ENCODE results near the gene GPR139. TPM values are rescaled to one million over a fixed set of nuclear protein-coding genes. Genes with fewer than 3 reads are reported as not detected.

Gene GPR139
- total and polyA plus RNA-seq, 5 donors: not detected

DNA sequence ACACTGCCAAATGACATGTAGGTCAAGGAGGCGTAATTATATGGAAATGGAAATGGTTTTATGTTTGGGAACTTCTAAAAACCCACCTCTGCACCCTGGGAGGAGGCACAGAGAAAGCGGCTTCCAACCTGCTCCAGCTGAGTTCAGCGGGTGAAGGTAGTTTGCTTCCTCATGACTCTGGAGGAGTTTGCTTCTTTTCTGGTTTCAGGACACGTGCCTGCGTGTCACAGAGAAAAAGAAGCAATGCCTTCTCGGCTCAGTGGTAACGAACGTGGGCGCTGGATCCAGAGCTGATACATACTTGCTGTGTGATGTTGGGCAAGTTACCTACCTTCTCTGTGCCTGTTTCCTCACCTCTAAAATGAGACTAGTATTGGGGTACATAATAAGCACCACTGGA lies 22.1 kb downstream of the GPR139 start:
- intact Hi-C loops (cut with DNase I): no loop called here
- DNase-seq: no peak
- H3K9me3 ChIP-seq (ENCODE audit: control insufficient read depth, low read length): no peaks in the 10 kb centered on the region

DNA sequence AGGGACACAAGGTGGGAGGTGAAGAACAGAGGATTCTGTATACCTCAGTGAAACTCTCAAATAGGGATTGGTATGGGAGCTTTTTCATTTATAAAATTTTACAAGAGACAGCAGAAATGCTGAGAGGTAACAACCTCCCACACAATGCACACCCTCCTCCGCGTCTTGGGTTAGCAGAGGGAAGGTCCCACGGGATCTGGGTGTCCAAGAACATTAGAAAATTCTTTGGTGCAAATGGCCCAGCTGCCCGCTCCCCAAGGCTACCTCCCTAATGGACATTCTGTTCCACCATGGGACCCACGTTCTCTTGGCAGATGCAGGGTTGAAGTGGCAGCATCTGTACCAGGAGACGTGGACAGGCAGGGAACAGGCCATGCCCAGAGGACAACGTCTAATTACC lies 22.5 kb downstream of the GPR139 start:
- Histone ChIP-seq H3K4me1 (ENCODE audit: control insufficient read depth, insufficient read depth, low read length) (no peaks in the 10 kb centered on the region), H3K9me3 (ENCODE audit: control insufficient read depth, low read length) (no peaks in the 10 kb centered on the region), H3K4me3 (ENCODE audit: low read length) (no peak overlapping the region), H3K27me3 (ENCODE audit: control insufficient read depth, insufficient read depth) (no peaks in the 10 kb centered on the region), H3K27ac (ENCODE audit: low read length) (no peak overlapping the region)
- DNase-seq (no peak), ATAC-seq (no peak)
- 73% methylated on average over 7 of the region's 7 CpGs for WGBS
- intact Hi-C loops (cut with DNase I): no loop called here

More for the DNA sequence above, 22.1 kb downstream of the GPR139 start:
- H3K4me3 ChIP-seq (ENCODE audit: low read length): no peak overlapping the region
- no peaks in the 10 kb centered on the region for H3K27me3 ChIP-seq (ENCODE audit: control insufficient read depth, insufficient read depth)
- no peak overlapping the region for H3K27ac ChIP-seq (ENCODE audit: low read length)
- H3K4me1 ChIP-seq (ENCODE audit: control insufficient read depth, insufficient read depth, low read length): no peaks in the 10 kb centered on the region
- no peak for ATAC-seq
- WGBS: 91% methylated on average over 9 of the region's 9 CpGs

DNA sequence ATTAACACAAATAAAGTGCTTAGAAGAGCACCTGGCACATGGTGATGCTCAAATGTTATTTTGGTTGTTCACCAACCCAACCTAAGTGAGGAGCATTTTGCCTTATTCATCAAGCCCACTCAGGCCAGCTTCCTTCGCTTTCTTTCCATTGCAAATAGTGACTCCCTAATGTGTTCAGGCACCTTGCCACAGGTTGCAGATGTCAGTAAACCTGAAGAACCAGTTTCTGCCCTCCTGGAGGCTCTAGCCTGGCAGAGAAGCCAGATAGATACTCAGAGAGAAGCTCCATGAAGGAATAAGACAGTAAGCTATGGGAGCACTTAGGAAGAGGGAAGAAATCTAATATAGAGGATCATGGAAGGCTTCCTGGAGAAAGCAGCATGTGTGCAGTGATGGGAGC lies 23.9 kb downstream of the GPR139 start:
- DNase-seq (no peak), ATAC-seq (no peak)
- Histone ChIP-seq H3K9me3 (ENCODE audit: control insufficient read depth, low read length) (no peaks in the 10 kb centered on the region), H3K27me3 (ENCODE audit: control insufficient read depth, insufficient read depth) (no peaks in the 10 kb centered on the region), H3K4me3 (ENCODE audit: low read length) (no peak overlapping the region), H3K4me1 (ENCODE audit: control insufficient read depth, insufficient read depth, low read length) (no peaks in the 10 kb centered on the region), H3K27ac (ENCODE audit: low read length) (no peak overlapping the region)
- WGBS: 48% methylated on average over 1 of the region's 1 CpG
- intact Hi-C loops (cut with DNase I): no loop called here

DNA sequence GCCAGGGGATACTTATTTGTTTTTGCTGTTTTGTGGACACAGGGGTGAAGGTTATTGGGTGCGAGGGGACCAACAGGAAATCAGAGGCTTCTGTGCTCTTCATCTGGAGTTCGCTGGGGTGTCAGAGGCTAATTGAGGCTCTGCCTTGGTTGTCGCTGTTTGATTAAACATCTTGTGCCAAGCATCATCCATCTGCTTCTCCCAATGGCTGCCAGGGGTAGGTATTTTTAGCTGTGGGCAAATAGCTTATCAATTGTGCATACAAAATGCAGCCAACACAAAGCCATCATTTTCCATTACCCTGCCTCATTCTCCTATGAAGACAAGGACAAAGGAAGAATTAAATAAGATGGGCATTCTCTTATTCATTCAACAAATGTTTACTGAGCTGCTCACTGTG lies 27.8 kb downstream of the GPR139 start:
- H3K4me3 ChIP-seq (ENCODE audit: low read length): no peak overlapping the region
- ATAC-seq (no peak), DNase-seq (no peak)
- intact Hi-C loops (cut with DNase I): no loop called here
- H3K27ac ChIP-seq (ENCODE audit: low read length): no peak overlapping the region
- H3K4me1 ChIP-seq (ENCODE audit: control insufficient read depth, insufficient read depth, low read length): no peaks in the 10 kb centered on the region
- H3K9me3 ChIP-seq (ENCODE audit: control insufficient read depth, low read length): no peaks in the 10 kb centered on the region
- no peaks in the 10 kb centered on the region for H3K27me3 ChIP-seq (ENCODE audit: control insufficient read depth, insufficient read depth)
- whole genome bisulfite sequencing: 75% methylated on average over 3 of the region's 3 CpGs

DNA sequence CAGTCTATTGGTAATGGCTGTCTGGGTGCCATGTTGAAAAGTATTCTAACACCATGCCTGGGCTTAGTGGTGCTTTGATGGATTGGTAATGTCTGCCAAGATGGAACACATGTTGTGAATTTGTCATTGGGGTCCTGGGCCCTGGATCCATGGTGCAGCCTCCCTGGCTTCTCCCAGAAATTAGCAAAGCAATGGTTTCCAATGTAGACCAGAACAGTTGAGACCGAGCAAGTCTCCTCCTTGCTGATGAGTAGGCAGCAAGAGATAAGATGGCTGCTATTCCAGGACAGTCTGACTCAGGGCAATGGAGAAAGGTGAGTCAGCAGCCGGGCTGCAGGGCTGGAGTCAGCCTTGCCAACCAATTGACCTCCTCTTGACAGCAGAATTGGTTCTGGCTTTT lies 30.8 kb downstream of the GPR139 start:
- no peaks in the 10 kb centered on the region for H3K9me3 ChIP-seq (ENCODE audit: control insufficient read depth, low read length)
- no peak for DNase-seq
- H3K4me1 ChIP-seq (ENCODE audit: control insufficient read depth, insufficient read depth, low read length): no peaks in the 10 kb centered on the region
- no peak overlapping the region for H3K4me3 ChIP-seq (ENCODE audit: low read length)
- no peak overlapping the region for H3K27ac ChIP-seq (ENCODE audit: low read length)
- ATAC-seq: no peak
- intact Hi-C loops (cut with DNase I): no loop called here
- H3K27me3 ChIP-seq (ENCODE audit: control insufficient read depth, insufficient read depth): no peaks in the 10 kb centered on the region
- WGBS: 63% methylated on average over 2 of the region's 2 CpGs

DNA sequence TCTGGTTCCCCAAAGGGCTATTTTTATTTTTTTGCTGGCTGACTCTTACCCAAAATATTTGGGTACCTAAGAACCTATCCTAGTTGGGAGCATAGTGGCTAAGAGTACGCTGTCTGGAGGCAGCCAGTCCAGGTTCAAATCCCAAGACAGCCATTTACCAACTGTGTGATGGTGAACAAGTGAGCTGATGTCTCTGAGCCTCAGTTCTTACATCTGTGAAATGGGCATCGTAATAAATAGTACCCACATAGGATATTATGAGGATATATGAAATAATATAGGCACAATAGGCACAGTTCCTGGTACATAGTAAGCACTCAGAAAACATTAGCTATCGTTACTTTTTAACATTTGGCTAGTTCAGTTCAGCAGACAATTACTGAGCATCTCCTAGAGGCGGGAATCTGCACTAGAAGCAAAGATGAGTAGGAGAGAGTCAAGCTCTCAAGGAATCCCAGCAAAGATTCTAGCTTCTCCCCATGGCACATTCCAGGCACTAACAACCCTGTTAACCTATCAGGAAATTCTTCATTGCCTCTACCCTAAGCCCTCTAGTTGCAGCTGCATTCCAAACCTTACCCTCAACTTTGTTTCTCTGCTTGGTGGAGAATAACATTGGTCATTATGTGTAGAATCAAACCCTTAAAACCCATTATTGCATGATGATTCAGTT lies 31.6 kb downstream of the GPR139 start:
- no peaks in the 10 kb centered on the region for H3K4me1 ChIP-seq (ENCODE audit: control insufficient read depth, insufficient read depth, low read length)
- 73% methylated on average over 4 of the region's 4 CpGs for WGBS
- H3K27me3 ChIP-seq (ENCODE audit: control insufficient read depth, insufficient read depth): no peaks in the 10 kb centered on the region
- no peaks in the 10 kb centered on the region for H3K9me3 ChIP-seq (ENCODE audit: control insufficient read depth, low read length)
- no peak for ATAC-seq
- intact Hi-C loops (cut with DNase I): no loop called here
- no peak overlapping the region for H3K4me3 ChIP-seq (ENCODE audit: low read length)
- H3K27ac ChIP-seq (ENCODE audit: low read length): no peak overlapping the region
- DNase-seq: no peak

DNA sequence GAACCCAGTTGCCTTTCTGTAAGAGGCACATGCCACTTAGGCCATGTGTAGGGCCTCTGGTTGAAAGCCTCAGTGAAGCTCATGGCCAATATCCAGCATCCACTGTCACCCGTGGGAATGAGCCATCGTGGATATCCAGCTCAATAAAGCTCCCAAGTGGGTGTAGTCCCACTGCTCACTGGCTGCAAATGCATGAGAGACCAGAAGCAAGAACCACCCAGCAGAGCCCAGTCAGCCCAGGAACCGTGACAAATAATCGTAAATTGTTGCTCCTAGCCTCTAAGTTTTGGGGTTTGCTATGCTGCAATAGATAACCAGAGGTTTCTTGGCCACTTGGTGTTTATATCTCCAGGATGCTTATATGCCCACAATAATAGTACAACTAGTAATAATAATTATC lies 33.7 kb downstream of the GPR139 start:
- Histone ChIP-seq H3K27me3 (ENCODE audit: control insufficient read depth, insufficient read depth) (no peaks in the 10 kb centered on the region), H3K27ac (ENCODE audit: low read length) (no peak overlapping the region), H3K4me3 (ENCODE audit: low read length) (no peak overlapping the region), H3K4me1 (ENCODE audit: control insufficient read depth, insufficient read depth, low read length) (no peaks in the 10 kb centered on the region), H3K9me3 (ENCODE audit: control insufficient read depth, low read length) (no peaks in the 10 kb centered on the region)
- WGBS: 67% methylated on average over 4 of the region's 4 CpGs
- ATAC-seq (no peak), DNase-seq (no peak)
- intact Hi-C loops (cut with DNase I): no loop called here

DNA sequence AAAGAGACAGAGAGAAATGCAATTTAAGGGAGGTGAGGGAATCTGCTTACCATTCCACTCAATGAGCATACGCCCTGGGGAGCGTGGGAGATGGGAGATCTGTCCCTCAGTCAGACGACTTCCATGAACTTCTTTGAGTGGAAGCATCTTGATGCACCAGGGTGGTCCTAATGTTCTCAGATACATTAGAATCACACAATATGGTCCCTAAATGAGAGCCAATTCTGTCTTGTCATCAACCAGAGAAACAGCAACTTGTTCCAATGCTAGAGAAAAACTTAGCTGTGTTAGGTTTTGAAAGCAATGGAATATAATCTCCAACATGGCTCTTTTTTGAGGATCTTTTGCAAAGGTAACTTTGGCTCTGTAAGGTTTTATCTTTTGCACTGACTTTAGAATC lies 44.1 kb downstream of the GPR139 start:
- peaks cover 2% of the 10 kb centered on the region for H3K27me3 ChIP-seq (ENCODE audit: control insufficient read depth, insufficient read depth)
- H3K27ac ChIP-seq (ENCODE audit: low read length): no peak overlapping the region
- no peak for DNase-seq
- no peaks in the 10 kb centered on the region for H3K9me3 ChIP-seq (ENCODE audit: control insufficient read depth, low read length)
- no peaks in the 10 kb centered on the region for H3K4me1 ChIP-seq (ENCODE audit: control insufficient read depth, insufficient read depth, low read length)
- WGBS: 79% methylated on average over 3 of the region's 3 CpGs
- no peak overlapping the region for H3K4me3 ChIP-seq (ENCODE audit: low read length)
- intact Hi-C loops (cut with DNase I): no loop called here
- ATAC-seq: no peak

DNA sequence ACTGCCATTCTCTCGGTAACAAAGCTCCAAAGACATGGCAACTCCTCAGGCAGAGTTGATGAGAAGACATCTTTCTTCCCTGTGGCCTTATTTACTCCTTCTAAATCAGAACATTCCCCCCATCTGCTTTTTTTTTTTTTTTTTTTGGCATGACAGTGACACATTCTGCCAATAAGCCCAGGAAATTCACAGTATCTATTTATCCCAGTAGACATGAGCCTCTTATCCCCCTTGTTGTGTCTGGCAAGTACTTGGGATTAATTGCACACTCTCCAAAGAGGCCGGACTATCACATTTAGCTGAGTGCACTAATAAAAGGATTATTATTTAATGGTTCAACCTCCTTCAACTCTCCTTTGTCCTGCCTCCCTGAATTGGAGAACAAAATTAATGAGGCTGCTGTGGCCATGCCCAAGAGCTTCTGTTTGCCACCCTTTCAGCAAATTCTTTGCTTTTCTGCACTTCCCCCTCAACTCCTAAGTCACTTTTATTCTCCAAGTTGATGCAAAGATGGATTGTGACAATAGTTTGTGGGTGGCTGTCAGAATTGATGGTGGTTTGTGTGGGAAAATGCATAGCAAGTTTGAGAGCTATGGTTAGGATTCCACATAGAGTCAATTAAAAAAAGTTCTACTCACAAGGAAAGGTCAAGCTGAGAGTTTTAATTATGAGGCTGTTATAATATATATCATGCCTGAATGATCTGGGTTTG lies 47.2 kb downstream of the GPR139 start:
- H3K9me3 ChIP-seq (ENCODE audit: control insufficient read depth, low read length): no peaks in the 10 kb centered on the region
- peaks cover 2% of the 10 kb centered on the region for H3K27me3 ChIP-seq (ENCODE audit: control insufficient read depth, insufficient read depth)
- no peak for DNase-seq
- H3K4me1 ChIP-seq (ENCODE audit: control insufficient read depth, insufficient read depth, low read length): no peaks in the 10 kb centered on the region
- H3K27ac ChIP-seq (ENCODE audit: low read length): no peak overlapping the region
- intact Hi-C loops (cut with DNase I): no loop called here
- no peak for ATAC-seq
- no peak overlapping the region for H3K4me3 ChIP-seq (ENCODE audit: low read length)
- WGBS: 31% methylated on average over 2 of the region's 2 CpGs

DNA sequence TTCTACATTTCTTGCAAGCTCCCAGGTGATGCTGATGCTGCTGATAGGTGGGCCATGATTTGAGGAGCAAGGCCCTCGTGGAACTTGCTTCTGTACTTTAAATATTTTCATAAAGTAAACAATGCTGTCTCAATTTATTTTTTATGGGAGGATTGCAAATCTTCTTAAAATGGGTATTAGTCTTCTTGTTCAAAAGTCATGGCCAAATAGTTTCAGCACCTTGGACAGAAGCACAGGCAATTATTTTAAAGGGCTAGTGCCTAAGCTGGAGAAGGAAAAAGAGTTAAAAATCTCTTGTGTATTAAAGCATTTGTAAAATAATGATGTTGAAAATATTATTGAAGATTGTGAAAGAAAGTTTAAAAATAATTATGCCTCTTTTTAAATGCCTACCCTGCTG lies 50.5 kb downstream of the GPR139 start:
- 3% methylated on average over 1 of the region's 1 CpG for WGBS
- intact Hi-C loops (cut with DNase I): no loop called here
- H3K4me3 ChIP-seq (ENCODE audit: low read length): no peak overlapping the region
- H3K9me3 ChIP-seq (ENCODE audit: control insufficient read depth, low read length): no peaks in the 10 kb centered on the region
- DNase-seq (no peak), ATAC-seq (no peak)
- H3K27me3 ChIP-seq (ENCODE audit: control insufficient read depth, insufficient read depth): peaks cover 2% of the 10 kb centered on the region
- no peak overlapping the region for H3K27ac ChIP-seq (ENCODE audit: low read length)
- H3K4me1 ChIP-seq (ENCODE audit: control insufficient read depth, insufficient read depth, low read length): no peaks in the 10 kb centered on the region

DNA sequence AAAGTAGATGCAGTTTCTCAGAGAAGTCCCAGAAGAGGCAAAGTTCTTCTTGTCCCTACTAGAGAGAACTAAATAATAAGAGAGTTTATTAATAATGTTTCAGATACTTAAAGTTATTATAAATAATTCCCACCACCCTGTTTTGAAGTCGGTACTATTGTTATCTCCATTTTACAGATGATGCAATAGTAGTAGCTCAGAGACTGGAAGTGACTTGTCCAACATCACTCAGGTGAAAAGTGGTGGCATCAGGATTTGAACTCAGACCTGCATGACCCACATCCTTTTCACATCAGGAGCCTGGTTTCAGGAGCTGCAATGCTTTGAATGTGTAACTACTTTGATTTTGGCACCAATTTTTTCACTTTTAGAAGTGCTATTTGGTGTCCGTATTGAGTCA lies 52.7 kb downstream of the GPR139 start:
- no peak overlapping the region for H3K27ac ChIP-seq (ENCODE audit: low read length)
- ATAC-seq (no peak), DNase-seq (no peak)
- H3K27me3 ChIP-seq (ENCODE audit: control insufficient read depth, insufficient read depth): no peaks in the 10 kb centered on the region
- no peaks in the 10 kb centered on the region for H3K4me1 ChIP-seq (ENCODE audit: control insufficient read depth, insufficient read depth, low read length)
- H3K9me3 ChIP-seq (ENCODE audit: control insufficient read depth, low read length): no peaks in the 10 kb centered on the region
- 74% methylated on average over 2 of the region's 2 CpGs for WGBS
- intact Hi-C loops (cut with DNase I): no loop called here
- no peak overlapping the region for H3K4me3 ChIP-seq (ENCODE audit: low read length)
